CD14-positive monocyte (primary cell): ENCODE data around the gene PBX3. TPM values are rescaled to one million over a fixed set of nuclear protein-coding genes. Genes with fewer than 3 reads are reported as not detected.

Experiments used
- DNase-seq, 3 donors: peaks; one replicate each; pipeline ENCODE4 v3.0.0-alpha.2; 2011 to 2022
- H2AFZ ChIP-seq: 2 replicates; pipeline ENCODE4 v1.6.0; 2012; ENCODE audit warnings: mild to moderate bottlenecking, low read depth, low read length, inconsistent platforms; ENCODE audit not compliant: insufficient read depth, poor library complexity, severe bottlenecking
- H3K27ac ChIP-seq, 2 donors: 1 replicate in 1 of 2; 2 replicates in 1 of 2; pipeline ENCODE4 v1.5.1; 2012 to 2013; ENCODE audit warnings: low read length in 2 of 2, control low read depth in 1 of 2, inconsistent platforms in 1 of 2, low read depth in 1 of 2, mild to moderate bottlenecking in 1 of 2
- H3K27me3 ChIP-seq, 2 donors: one replicate each; pipeline versions ENCODE4 v1.6.0 to v1.6.1; 2011 to 2013; ENCODE audit warnings: low read length in 2 of 2; ENCODE audit not compliant: control insufficient read depth in 2 of 2, insufficient read depth in 2 of 2
- H3K36me3 ChIP-seq, 2 donors: replicated peaks in 1 of 2; 1 replicate in 1 of 2; 2 replicates in 1 of 2; pipeline versions ENCODE4 v1.5.1 to v1.6.1; 2012 to 2013; ENCODE audit warnings: low read length in 2 of 2, control low read depth in 1 of 2, inconsistent platforms in 1 of 2, mild to moderate bottlenecking in 1 of 2; ENCODE audit not compliant: insufficient read depth in 2 of 2, control insufficient read depth in 1 of 2
- H3K4me1 ChIP-seq, 2 donors: 1 replicate in 1 of 2; 2 replicates in 1 of 2; pipeline versions ENCODE4 v1.5.1 to v1.6.1; 2012 to 2013; ENCODE audit warnings: low read length in 2 of 2, control low read depth in 1 of 2, inconsistent platforms in 1 of 2, mild to moderate bottlenecking in 1 of 2, moderate library complexity in 1 of 2; ENCODE audit not compliant: insufficient read depth in 2 of 2, control insufficient read depth in 1 of 2
- H3K4me2 ChIP-seq: replicated peaks from 2 replicates; pipeline ENCODE3; 2012; ENCODE audit warnings: low read length, moderate library complexity, mild to moderate bottlenecking; ENCODE audit not compliant: poor library complexity, severe bottlenecking; ENCODE audit errors: extremely low read depth
- H3K4me3 ChIP-seq, 3 experiments: fragments of 200-600 bp in 1 of 3; sonication (generic) in 1 of 3; replicated peaks in 1 of 3; 1 replicate in 2 of 3; 2 replicates in 1 of 3; pipeline ENCODE4 v1.5.1; 2011 to 2013; ENCODE audit warnings: low read length in 3 of 3, mild to moderate bottlenecking in 3 of 3, control low read depth in 2 of 3, low read depth in 2 of 3, inconsistent platforms in 1 of 3, moderate library complexity in 1 of 3
- H3K79me2 ChIP-seq: 2 replicates; pipeline ENCODE4 v1.6.0; 2012; ENCODE audit warnings: mild to moderate bottlenecking, control low read depth, inconsistent platforms, low read length, moderate library complexity; ENCODE audit not compliant: insufficient read depth
- H3K9ac ChIP-seq: 2 replicates; pipeline ENCODE4 v1.6.0; 2017; ENCODE audit warnings: low read length, mild to moderate bottlenecking; ENCODE audit not compliant: insufficient read depth, poor library complexity, severe bottlenecking
- H3K9me3 ChIP-seq, 2 donors: replicated peaks in 1 of 2; 1 replicate in 1 of 2; 2 replicates in 1 of 2; pipeline versions ENCODE4 v1.5.1 to v1.6.1; 2012 to 2013; ENCODE audit warnings: low read length in 2 of 2, control low read depth in 1 of 2; ENCODE audit not compliant: control insufficient read depth in 1 of 2, insufficient read depth in 1 of 2
- H4K20me1 ChIP-seq: 2 replicates; pipeline ENCODE4 v1.6.0; 2012; ENCODE audit warnings: mild to moderate bottlenecking, low read length, control low read depth, moderate library complexity; ENCODE audit not compliant: insufficient read depth
- H3K27ac Mint-ChIP-seq, 7 donors: one replicate each; pipeline ENCODE4 v1.8.0; 2020; ENCODE audit warnings: mild to moderate bottlenecking in 7 of 7, mixed read lengths in 7 of 7, moderate library complexity in 6 of 7, inconsistent platforms in 2 of 7
- H3K27me3 Mint-ChIP-seq, 3 donors: one replicate each; pipeline ENCODE4 v1.8.0; 2021 to 2022; ENCODE audit warnings: low read depth in 3 of 3, mild to moderate bottlenecking in 3 of 3, mixed read lengths in 3 of 3, moderate library complexity in 3 of 3, inconsistent platforms in 1 of 3
- H3K36me3 Mint-ChIP-seq, 2 donors: one replicate each; pipeline ENCODE4 v1.8.0; 2020; ENCODE audit warnings: mixed read lengths in 2 of 2, inconsistent platforms in 1 of 2, mild to moderate bottlenecking in 1 of 2
- H3K4me1 Mint-ChIP-seq: one replicate; pipeline ENCODE4 v1.8.0; 2020; ENCODE audit warnings: mild to moderate bottlenecking, mixed read lengths
- H3K4me3 Mint-ChIP-seq, 2 donors: one replicate each; pipeline ENCODE4 v1.8.0; 2020; ENCODE audit warnings: mild to moderate bottlenecking in 2 of 2, mixed read lengths in 2 of 2, moderate library complexity in 1 of 2
- H3K9me3 Mint-ChIP-seq, 7 donors: one replicate each; pipeline ENCODE4 v1.8.0; 2020 to 2022; ENCODE audit warnings: mixed read lengths in 7 of 7, mild to moderate bottlenecking in 6 of 7, moderate library complexity in 6 of 7, inconsistent platforms in 2 of 7
- WGBS: methylation state at CpG from one replicate; pipeline ENCODE4 v1.1.5; 2013; ENCODE audit warnings: missing lambda C conversion rate; ENCODE audit not compliant: insufficient coverage; 5-methylcytosine and 5-hydroxymethylcytosine counted together
- intact Hi-C, 2 donors: fragments of 100-400 bp; cut with micrococcal nuclease; formaldehyde crosslinking; loops; one replicate each; pipeline versions ENCODE4 v1.15.0 to v1.15.1; 2023
- polyA plus RNA-seq, 3 donors: library from polyadenylated mRNA; depleted of rRNA in 1 of 3; unstranded in 2 of 3; stranded (reverse) in 1 of 3; fragments of 300-500 nt in 2 of 3; fragments of >200 nt in 1 of 3; fragmentation: Illumina TruSeq in 2 of 3; gene quantifications; 1 replicate in 2 of 3; 2 replicates in 1 of 3; pipeline ENCODE4 v1.2.3, GENCODE V29; 2012 to 2021
- TF ChIP-seq, protein P1 (sequence below): fragments of 200-600 bp; IDR thresholded peaks from one replicate; pipeline ENCODE4 v1.8.0; 2022; ENCODE audit warnings: antibody characterized with exemption, mild to moderate bottlenecking

The PBX3 gene
- polyA plus RNA-seq, 3 donors: 6.6 to 22.7 (median 7.1) TPM

DNA sequence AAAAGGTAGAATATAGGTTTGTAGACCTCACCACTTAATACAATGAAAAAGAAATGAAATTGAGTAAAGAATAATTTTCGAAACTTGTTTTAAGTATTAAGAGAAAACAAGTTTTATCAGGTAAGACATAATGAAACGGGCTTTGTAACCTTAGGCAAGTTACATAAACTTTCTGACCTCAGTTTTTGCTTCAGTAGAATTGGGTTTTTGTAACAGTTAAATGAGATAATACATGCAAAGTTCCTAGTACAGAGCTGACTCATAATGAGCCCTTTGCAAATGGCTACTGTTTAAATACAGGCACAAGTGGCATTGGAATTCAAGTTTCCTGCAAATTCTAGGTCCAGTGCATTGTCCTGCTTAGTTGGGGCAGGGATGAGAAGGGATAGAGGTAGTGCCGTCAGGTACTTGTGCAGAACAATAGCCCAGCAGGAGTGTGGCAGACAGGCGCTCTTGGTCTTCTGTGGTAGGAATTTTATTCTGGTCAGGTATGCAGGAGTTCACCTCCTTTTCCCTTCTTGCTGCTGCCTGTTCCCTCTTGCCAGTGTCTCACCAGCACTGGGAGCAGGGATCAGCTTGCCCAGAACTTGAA lies 203.8 kb downstream of the PBX3 start:
- Histone ChIP-seq H3K9me3 (peaks cover 0 to under 1% of the 10 kb centered on the region in 2 donors), H3K4me3 (no peak overlapping the region), H3K79me2 (no peaks in the 10 kb centered on the region), H3K27me3 (no peaks in the 10 kb centered on the region), H3K9ac (no peak overlapping the region), H3K4me1 (no peaks in the 10 kb centered on the region), H3K36me3 (peaks cover 0 to 21% of the 10 kb centered on the region in 2 donors), H3K27ac (no peak overlapping the region), H3K4me2 (no peak overlapping the region), H2AFZ (no peak overlapping the region), H4K20me1 (no peaks in the 10 kb centered on the region)
- no peak overlapping the region for H3K27ac Mint-ChIP-seq
- H3K9me3 Mint-ChIP-seq: peaks cover 0 to 3% (median 0%) of the 10 kb centered on the region in 7 donors
- no peak for DNase-seq
- 100% methylated on average over 2 of the region's 4 CpGs for WGBS
- H3K4me3 Mint-ChIP-seq: no peak overlapping the region
- TF ChIP-seq, protein P1, sequence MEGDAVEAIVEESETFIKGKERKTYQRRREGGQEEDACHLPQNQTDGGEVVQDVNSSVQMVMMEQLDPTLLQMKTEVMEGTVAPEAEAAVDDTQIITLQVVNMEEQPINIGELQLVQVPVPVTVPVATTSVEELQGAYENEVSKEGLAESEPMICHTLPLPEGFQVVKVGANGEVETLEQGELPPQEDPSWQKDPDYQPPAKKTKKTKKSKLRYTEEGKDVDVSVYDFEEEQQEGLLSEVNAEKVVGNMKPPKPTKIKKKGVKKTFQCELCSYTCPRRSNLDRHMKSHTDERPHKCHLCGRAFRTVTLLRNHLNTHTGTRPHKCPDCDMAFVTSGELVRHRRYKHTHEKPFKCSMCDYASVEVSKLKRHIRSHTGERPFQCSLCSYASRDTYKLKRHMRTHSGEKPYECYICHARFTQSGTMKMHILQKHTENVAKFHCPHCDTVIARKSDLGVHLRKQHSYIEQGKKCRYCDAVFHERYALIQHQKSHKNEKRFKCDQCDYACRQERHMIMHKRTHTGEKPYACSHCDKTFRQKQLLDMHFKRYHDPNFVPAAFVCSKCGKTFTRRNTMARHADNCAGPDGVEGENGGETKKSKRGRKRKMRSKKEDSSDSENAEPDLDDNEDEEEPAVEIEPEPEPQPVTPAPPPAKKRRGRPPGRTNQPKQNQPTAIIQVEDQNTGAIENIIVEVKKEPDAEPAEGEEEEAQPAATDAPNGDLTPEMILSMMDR: no peak
- no peaks in the 10 kb centered on the region for H3K27me3 Mint-ChIP-seq
- H3K4me1 Mint-ChIP-seq: no peaks in the 10 kb centered on the region
- peaks cover 15 to 23% of the 10 kb centered on the region in 2 donors for H3K36me3 Mint-ChIP-seq
- intact Hi-C loops: no loop called here

DNA sequence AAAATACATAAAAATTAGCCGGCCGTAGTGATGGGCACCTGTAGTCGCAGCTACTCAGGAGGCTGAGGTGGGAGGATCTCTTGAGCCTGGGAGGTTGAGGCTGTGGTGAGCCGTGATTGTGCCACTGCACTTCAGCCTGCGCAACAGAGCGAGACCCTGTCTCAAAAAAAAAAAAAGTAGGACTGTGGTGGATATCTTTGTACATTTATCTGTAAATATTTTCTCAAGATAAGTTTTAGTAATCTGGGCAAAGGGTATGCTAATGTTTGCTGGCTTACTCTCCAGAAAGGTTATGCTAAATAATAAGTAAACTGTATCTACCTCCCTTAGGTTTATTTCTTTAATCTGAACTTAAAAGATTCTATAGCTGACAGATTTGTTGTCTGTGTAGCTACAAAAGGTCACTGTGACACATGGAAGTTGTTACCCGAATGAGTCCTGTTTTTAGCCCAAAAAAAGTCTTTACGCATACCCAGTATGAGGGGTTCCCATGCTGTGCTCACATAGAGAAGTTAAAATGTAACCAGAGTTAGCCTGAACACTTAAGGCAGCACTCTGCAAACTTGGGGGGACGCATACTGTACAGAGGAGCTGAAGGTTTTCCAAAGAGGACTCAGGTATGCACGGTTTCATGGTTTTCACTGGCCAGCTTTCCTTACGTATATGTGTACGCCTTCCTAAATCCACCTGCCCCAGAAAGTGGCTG lies 206.3 kb downstream of the PBX3 start:
- Mint-ChIP-seq H3K9me3 (no peaks in the 10 kb centered on the region), H3K4me1 (no peaks in the 10 kb centered on the region), H3K36me3 (peaks cover 16 to 22% of the 10 kb centered on the region in 2 donors), H3K4me3 (no peak overlapping the region), H3K27me3 (no peaks in the 10 kb centered on the region), H3K27ac (no peak overlapping the region)
- TF ChIP-seq, protein P1: no peak
- H3K4me1 ChIP-seq: no peaks in the 10 kb centered on the region
- H3K4me2 ChIP-seq: no peak overlapping the region
- H4K20me1 ChIP-seq: no peaks in the 10 kb centered on the region
- WGBS: 100% methylated on average over 3 of the region's 12 CpGs
- intact Hi-C loops: no loop called here
- H3K79me2 ChIP-seq: no peaks in the 10 kb centered on the region
- H3K27me3 ChIP-seq: no peaks in the 10 kb centered on the region
- no peak overlapping the region for H3K4me3 ChIP-seq
- H2AFZ ChIP-seq: no peak overlapping the region
- no peak overlapping the region for H3K9ac ChIP-seq
- no peak overlapping the region for H3K27ac ChIP-seq
- DNase-seq: no peak
- H3K9me3 ChIP-seq: no peaks in the 10 kb centered on the region
- H3K36me3 ChIP-seq: peaks cover 0 to 17% of the 10 kb centered on the region in 2 donors
